SKM-1 (cell line): ENCODE data around the gene NPTXR.

Source experiments
- DNase-seq: peaks from one replicate; lab custom pipeline; 2025; ENCODE audit not compliant: unreplicated experiment; lab: John Stamatoyannopoulos, UW

Gene NPTXR

DNA sequence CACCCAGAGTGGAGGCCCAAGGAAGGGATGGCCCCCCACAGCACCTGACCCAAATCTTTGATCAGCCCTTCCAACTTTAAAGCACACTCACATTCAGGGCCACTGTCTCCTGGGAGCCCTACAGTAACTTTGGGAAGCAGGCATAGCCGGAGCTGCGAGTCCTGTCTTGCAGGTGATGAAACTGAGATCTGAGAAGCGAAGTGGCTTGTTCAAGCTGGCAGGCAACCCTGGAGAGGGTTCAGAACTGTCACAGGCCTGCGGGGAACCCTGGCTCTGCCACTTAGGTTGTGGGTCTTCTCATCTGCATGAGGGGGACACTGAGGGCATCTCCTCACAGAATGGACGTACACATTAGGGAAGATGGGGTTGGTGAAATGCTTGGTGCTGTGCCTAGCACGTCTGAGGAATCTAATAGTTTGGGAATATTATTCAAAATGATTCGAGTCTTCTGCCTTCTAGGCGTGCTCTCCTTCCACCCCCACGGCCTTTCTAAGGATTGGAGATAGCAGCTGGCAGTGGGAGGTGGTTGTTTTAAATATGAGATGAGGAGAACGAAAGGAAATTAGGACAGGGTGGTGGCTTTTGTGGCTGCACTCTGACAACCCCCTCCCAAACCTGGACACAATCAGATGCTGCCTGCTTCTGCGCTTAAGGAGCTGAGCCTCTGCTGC is 69.2 kb downstream of the NPTXR start:
- no peak for DNase-seq

DNA sequence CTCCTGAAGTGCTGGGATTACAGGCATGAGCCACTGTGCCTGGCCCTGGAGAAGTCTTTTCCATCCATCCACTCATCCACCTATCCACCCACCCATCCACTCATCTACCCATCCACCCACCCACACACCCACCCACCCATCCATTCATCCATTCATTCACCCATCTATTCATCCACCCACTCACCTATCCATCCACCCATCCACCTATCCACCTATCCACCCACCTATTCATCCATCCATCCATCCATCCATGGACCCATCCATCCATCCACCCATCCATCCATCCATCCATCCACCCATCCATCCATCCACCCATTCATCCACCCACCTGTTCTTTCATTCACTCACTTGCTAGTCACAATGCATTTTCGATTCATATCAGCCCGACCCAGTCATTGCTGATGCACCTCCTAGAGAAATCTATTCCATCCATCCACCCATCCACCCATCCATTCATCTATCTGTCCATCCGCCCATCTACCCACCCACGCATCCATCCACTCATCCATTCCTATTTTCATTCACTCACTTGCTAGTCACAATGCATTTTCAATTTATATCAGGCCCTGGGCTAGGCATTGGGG is 70.4 kb downstream of the NPTXR start:
- no peak for DNase-seq

DNA sequence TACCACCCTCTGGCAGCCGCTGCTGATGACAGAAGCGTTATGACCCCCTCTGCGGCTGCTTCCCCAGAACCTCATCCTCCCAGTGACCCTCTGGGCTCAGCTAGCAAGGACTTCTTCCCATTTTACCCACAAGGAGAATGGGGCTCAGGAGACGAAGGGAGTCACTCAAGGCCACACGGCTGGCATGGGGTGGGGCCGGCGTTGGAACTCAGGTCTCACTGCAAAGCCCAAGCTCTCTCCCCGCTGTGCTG is 71.3 kb downstream of the NPTXR start:
- DNase-seq = no peak

DNA sequence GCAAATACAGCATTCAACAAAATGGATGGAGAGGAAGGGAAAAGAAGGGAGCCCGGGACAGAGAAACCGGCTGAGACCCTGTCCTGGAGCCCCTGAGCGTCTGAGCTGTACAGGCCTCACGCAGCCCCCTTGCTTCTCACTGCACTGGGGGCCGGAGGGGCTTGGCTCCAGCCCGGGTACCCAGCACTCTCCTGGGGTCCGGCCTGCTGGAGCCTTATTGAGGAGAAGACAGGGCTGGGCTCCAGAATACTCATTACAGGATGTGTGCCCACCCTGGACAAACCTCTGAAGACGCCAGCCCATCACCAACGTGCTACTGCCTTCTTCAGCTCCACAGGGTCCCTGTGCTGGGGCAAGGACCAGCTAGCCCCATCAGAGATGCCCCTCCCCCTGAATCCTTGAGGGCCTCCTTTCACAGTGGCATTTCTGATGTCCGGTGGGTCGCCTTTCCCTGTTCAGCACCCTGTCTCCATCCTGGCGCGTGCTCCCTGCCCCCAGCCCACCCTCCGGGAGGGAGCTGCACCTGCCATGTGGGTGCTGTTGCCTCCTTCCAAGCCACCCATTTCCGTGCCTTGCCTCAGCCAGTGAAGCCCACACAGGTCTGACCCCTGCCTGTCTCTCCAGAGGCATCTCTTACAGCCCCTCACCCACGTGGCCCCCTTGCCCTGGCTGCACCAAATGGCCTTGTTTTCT is 73.4 kb downstream of the NPTXR start:
- DNase-seq = no peak
